ENCODE results near the gene QRFPR.

GRCh38 chr4:121344098-121344497, 36.7 kb downstream of the QRFPR start:
- TF ChIP-seq CTCF (IDR thresholded peaks at IDR 0.05) (no peak), POLR2A (IDR thresholded peaks at IDR 0.05) (no peak)

Measured in testis (tissue), 2 donors.